ENCODE measurements around the gene TAS2R41.
"Not testable (repeated sequence)": the region's sequence is repeated elsewhere in the genome, so short reads cannot be mapped to it uniquely, and the experiment has no call there.

The TAS2R41 gene

GRCh38 chr7:143512488-143513340, 35.0 kb downstream of the TAS2R41 start:
- no peak overlapping the region for H3K27ac ChIP-seq
- no peak overlapping the region for H3K4me3 ChIP-seq

GRCh38 chr7:143514487-143514886, 36.8 kb downstream of the TAS2R41 start:
- H3K27ac ChIP-seq, result no peak overlapping the region
- H3K4me3 ChIP-seq, result no peak overlapping the region

GRCh38 chr7:143514995-143515735, 37.5 kb downstream of the TAS2R41 start:
- Histone ChIP-seq H3K27ac (no peak overlapping the region), H3K4me3 (no peak overlapping the region)

DNA sequence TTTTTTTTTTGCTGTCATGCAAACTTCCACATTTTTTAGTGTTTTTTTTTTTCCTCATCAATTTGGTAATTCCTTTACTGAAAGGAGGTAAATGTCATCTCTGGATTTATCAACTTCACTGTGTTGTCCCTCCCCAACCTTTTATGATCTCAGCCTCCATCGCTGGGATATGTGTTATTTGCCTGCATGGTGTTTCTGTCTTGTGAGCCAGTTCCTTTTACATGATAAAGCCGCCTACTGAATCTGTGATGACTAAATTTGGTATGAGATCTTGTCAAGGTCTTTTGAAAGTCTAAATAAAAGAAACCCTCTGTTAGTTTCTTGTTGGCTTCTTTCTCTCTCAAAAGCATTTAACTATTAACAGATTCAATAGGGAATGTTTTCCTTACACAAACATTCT, 39.3 kb downstream of the TAS2R41 start:
- Histone ChIP-seq H3K27ac (no peak overlapping the region), H3K4me3 (no peak overlapping the region)

DNA sequence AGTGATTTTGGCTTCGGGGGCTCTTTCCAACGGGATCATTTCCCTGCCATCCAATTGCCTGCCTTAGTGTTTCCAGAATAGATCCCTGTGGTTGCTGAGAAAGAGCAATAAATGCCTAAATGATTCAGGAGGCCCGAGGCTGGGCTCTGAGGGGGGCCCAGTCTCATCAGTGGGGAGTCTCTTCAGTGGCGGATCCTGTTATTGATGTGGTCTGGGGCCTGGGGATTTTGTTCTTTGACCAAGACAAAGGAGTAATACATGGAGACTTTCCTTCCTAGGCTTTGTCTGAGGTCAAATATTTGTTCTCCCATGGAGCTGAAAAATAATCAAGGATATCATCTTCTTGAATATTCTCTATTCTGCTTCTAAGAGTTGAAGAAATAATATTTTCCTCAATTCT, 40.8 kb downstream of the TAS2R41 start:
- no peak overlapping the region for H3K27ac ChIP-seq

GRCh38 chr7:143518941-143519340, 41.3 kb downstream of the TAS2R41 start:
- Histone ChIP-seq H3K27ac (peak overlapping the region in 2 of 21 experiments; percentile 23 to 53), H3K4me3 (no peak overlapping the region)

More for the DNA sequence above, 40.8 kb downstream of the TAS2R41 start:
- H3K4me3 ChIP-seq, result no peak overlapping the region

DNA sequence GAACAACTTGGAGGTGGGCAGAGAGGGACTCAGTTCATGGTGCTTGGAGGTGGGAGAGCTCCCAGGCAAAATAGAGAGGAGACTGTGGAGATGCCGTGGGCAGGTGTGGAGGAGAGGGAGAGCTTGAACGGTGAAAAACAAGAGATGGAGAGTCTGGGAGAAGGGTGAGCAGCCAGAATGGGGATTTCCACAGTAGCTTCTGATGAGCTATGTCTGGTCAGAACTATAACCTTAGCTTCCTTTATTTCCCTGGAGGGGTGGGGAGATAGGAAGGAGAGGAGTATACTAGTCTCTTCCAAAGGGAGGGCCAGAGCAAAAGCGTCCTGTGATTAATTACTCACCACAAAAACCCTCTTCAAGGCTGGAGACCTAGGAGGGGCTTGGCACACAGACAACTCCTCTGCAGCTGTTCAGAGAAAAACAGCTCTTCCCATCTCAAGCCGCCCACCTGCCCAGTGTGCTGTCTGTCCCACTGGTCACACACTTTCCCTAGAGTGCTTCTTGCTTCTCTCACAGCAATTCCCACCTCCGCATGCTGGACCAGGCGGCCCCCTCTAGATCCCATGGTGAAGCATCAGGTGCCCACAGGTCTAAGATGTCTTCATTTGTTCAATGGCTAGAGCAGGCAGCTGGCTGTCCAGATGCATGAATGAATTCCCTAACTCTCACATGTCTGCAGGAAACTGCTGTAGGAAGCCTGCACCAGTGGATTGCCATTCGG, 41.9 kb downstream of the TAS2R41 start:
- H3K27ac ChIP-seq, result peak overlapping the region in 2 of 21 experiments; percentile 23 to 53

DNA sequence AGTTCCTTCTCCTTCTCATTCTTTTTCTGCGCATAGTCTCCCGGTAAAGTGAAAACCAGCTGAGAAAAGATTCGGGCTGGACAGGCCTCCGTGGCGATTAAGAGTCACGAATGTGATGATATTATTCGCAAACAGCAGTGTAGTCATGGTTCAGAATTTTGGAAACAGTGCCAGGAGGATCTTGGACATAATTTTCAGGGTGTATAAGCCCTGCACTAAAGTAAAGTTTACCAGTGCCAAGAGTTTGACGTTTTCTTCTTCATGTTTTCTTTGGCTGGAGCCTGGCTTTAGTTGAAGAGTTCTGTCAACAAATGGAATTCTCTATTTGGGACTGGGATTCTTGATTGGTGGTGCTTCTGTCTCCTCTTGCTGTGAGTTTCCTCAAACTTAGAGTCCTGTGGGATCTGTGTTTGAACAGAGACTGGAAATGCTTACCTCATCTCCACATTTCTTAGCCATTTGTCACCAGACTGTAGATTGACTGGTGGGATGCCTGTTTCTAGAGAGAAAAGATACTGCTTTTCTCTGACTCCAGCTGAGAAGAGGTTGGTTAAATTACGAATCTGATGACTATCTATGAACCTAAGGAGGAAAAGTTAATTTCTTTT, 44.7 kb downstream of the TAS2R41 start:
- H3K27ac ChIP-seq, H3K4me3 ChIP-seq: not testable (repeated sequence)

More for the DNA sequence above, 41.9 kb downstream of the TAS2R41 start:
- no peak overlapping the region for H3K4me3 ChIP-seq

Data from skin epidermis (tissue), 12 donors.